Aorta (tissue), 5 donors: Measurements from ENCODE around the gene SMC6. TPM values are rescaled to one million over a fixed set of nuclear protein-coding genes. Genes with fewer than 3 reads are reported as not detected.

ENCODE experiments used
- ATAC-seq: fragments of 200-7000 bp; cut with Tn5 transposase; one replicate; pipeline ENCODE4 v1.9.1; 2022; ENCODE audit warnings: moderate library complexity; ENCODE audit not compliant: low FRiP score
- DNase-seq, 2 donors: peaks; one replicate each; pipeline ENCODE4 v3.0.0-alpha.2; 2020
- H3K27ac ChIP-seq, 2 donors: one replicate each; pipeline ENCODE4 v1.5.1; 2013; ENCODE audit warnings: low read length in 2 of 2, mild to moderate bottlenecking in 2 of 2, moderate library complexity in 2 of 2, control low read depth in 1 of 2, inconsistent platforms in 1 of 2, low read depth in 1 of 2
- H3K27me3 ChIP-seq, 2 donors: one replicate each; pipeline ENCODE4 v1.6.1; 2013; ENCODE audit warnings: control low read depth in 1 of 2, low read length in 1 of 2, mild to moderate bottlenecking in 1 of 2, moderate library complexity in 1 of 2; ENCODE audit not compliant: insufficient read depth in 2 of 2, control insufficient read depth in 1 of 2
- H3K36me3 ChIP-seq, 2 donors: one replicate each; pipeline ENCODE4 v1.6.1; 2013; ENCODE audit warnings: control low read depth in 1 of 2, low read length in 1 of 2, mild to moderate bottlenecking in 1 of 2; ENCODE audit not compliant: insufficient read depth in 2 of 2, control insufficient read depth in 1 of 2
- H3K4me1 ChIP-seq, 2 donors: one replicate each; pipeline ENCODE4 v1.6.1; 2013; ENCODE audit warnings: low read length in 2 of 2, control low read depth in 1 of 2, mild to moderate bottlenecking in 1 of 2, moderate library complexity in 1 of 2; ENCODE audit not compliant: insufficient read depth in 2 of 2, control insufficient read depth in 1 of 2
- H3K4me3 ChIP-seq, 2 donors: one replicate each; pipeline ENCODE4 v1.5.1; 2013; ENCODE audit warnings: low read length in 2 of 2, control low read depth in 1 of 2, mild to moderate bottlenecking in 1 of 2
- H3K9me3 ChIP-seq: one replicate; pipeline ENCODE4 v1.6.1; 2013; ENCODE audit warnings: mild to moderate bottlenecking, low read length; ENCODE audit not compliant: control insufficient read depth
- WGBS, 2 donors: extraction: QIAGEN DNeasy Blood & Tissue Kit; methylation state at CpG; one replicate each; pipeline ENCODE4 v1.1.7; 2013; 5-methylcytosine and 5-hydroxymethylcytosine counted together
- intact Hi-C, 2 donors: fragments of 100-400 bp; cut with DNase I; formaldehyde crosslinking; loops; one replicate each; pipeline versions ENCODE4 v1.14.2 to v1.15.0; 2022
- polyA plus RNA-seq, 2 donors: library from polyadenylated mRNA; stranded (reverse); fragments of 200-250 nt; gene quantifications; one replicate each; pipeline ENCODE4 v1.2.3, GENCODE V29; 2013
- total RNA-seq, 2 donors: library from RNA; stranded (reverse); fragmentation: NEBNext Ultra II Directional; extraction: Animal tissue kit (Norgen Biotek cat#: 25700); gene quantifications; one replicate each; pipeline ENCODE4 v1.2.1, GENCODE V29; 2021
- donor health status: healthy with polysubstance abuse.
- donor health status: Bipolar disorder and iron deficiency.
- donor health status: DM: no; HTN: no; CAD: no.
- donor health status: DM: no; HTN: no; CAD: no.
- donor health status: DM: yes; HTN: yes; CAD: no.

The SMC6 gene
- total and polyA plus RNA-seq, 4 donors: 5.5 to 17.2 (median 8.6) TPM

GRCh38 chr2:17682098-17682857, 71.3 kb downstream of the SMC6 start:
- Histone ChIP-seq H3K9me3 (no peaks in the 10 kb centered on the region), H3K36me3 (peaks cover 0 to 4% of the 10 kb centered on the region in 2 donors), H3K27me3 (no peaks in the 10 kb centered on the region), H3K4me1 (no peaks in the 10 kb centered on the region), H3K4me3 (no peak overlapping the region), H3K27ac (no peak overlapping the region)
- DNase-seq: no peak
- ATAC-seq: no peak
- intact Hi-C loops: no loop called here
- WGBS, 2 donors: 59 to 60% methylated on average over 6 of the region's 6 CpGs

- WGBS, 2 donors: 98% methylated on average over 3 of the region's 3 CpGs
- ATAC-seq (no peak), DNase-seq (no peak)
- Histone ChIP-seq H3K27me3 (no peaks in the 10 kb centered on the region), H3K27ac (no peak overlapping the region), H3K36me3 (peaks cover 0 to 4% of the 10 kb centered on the region in 2 donors), H3K4me3 (no peak overlapping the region), H3K9me3 (no peaks in the 10 kb centered on the region), H3K4me1 (no peaks in the 10 kb centered on the region)
- intact Hi-C loops: no loop called here
These were observed 73.5 kb downstream of the SMC6 start for GRCh38 chr2:17680119-17680518.

GRCh38 chr2:17674817-17675216, 78.8 kb downstream of the SMC6 start:
- DNase-seq (no peak), ATAC-seq (no peak)
- intact Hi-C loops: loop anchor here in 1 of 2 donors (10.0 kb wide), 1 partner anchor 900 kb away; no protein-coding TSS in a partner anchor
- Histone ChIP-seq H3K27ac (no peak overlapping the region), H3K27me3 (no peaks in the 10 kb centered on the region), H3K4me3 (no peak overlapping the region), H3K9me3 (no peaks in the 10 kb centered on the region), H3K36me3 (no peaks in the 10 kb centered on the region), H3K4me1 (no peaks in the 10 kb centered on the region)

GRCh38 chr2:17672583-17673317, 80.9 kb downstream of the SMC6 start:
- intact Hi-C loops: loop anchor here in 1 of 2 donors (10.0 kb wide), 1 partner anchor 898 kb away; no protein-coding TSS in a partner anchor
- Histone ChIP-seq H3K27me3 (no peaks in the 10 kb centered on the region), H3K4me1 (no peaks in the 10 kb centered on the region), H3K27ac (no peak overlapping the region), H3K36me3 (no peaks in the 10 kb centered on the region), H3K9me3 (no peaks in the 10 kb centered on the region), H3K4me3 (no peak overlapping the region)
- no peak for DNase-seq
- 81 to 82% methylated on average over 7 of the region's 7 CpGs for WGBS, 2 donors
- ATAC-seq: no peak

- Histone ChIP-seq H3K4me3 (no peak overlapping the region), H3K9me3 (no peaks in the 10 kb centered on the region), H3K27me3 (no peaks in the 10 kb centered on the region), H3K27ac (no peak overlapping the region), H3K4me1 (no peaks in the 10 kb centered on the region), H3K36me3 (peaks cover 0 to 4% of the 10 kb centered on the region in 2 donors)
- intact Hi-C loops: no loop called here
- WGBS, 2 donors: 28 to 29% methylated on average over 1 of the region's 1 CpG
- DNase-seq (no peak), ATAC-seq (no peak)
These were observed 85.7 kb downstream of the SMC6 start for GRCh38 chr2:17667898-17668297.

- ATAC-seq (no peak), DNase-seq (no peak)
- peaks cover 0 to 8% of the 10 kb centered on the region in 2 donors for H3K36me3 ChIP-seq
- intact Hi-C loops: no loop called here
- H3K27ac ChIP-seq: no peak overlapping the region
- no peaks in the 10 kb centered on the region for H3K9me3 ChIP-seq
- WGBS, 2 donors: 90 to 99% methylated on average over 1 of the region's 1 CpG
- H3K4me3 ChIP-seq: no peak overlapping the region
- no peaks in the 10 kb centered on the region for H3K27me3 ChIP-seq
- H3K4me1 ChIP-seq: no peaks in the 10 kb centered on the region
These were observed 89.1 kb downstream of the SMC6 start for GRCh38 chr2:17664534-17664933.

- DNase-seq (no peak), ATAC-seq (no peak)
- H3K36me3 ChIP-seq: peaks cover 0 to 8% of the 10 kb centered on the region in 2 donors
- intact Hi-C loops: no loop called here
- no peak overlapping the region for H3K27ac ChIP-seq
- H3K4me1 ChIP-seq: no peaks in the 10 kb centered on the region
- no peaks in the 10 kb centered on the region for H3K9me3 ChIP-seq
- 88 to 95% methylated on average over 1 of the region's 1 CpG for WGBS, 2 donors
- no peak overlapping the region for H3K4me3 ChIP-seq
- no peaks in the 10 kb centered on the region for H3K27me3 ChIP-seq
These were observed 90.9 kb downstream of the SMC6 start for GRCh38 chr2:17662723-17663122.

GRCh38 chr2:17661460-17661859, 92.2 kb downstream of the SMC6 start:
- ATAC-seq: no peak
- 91 to 96% methylated on average over 1 of the region's 1 CpG for WGBS, 2 donors

GRCh38 chr2:17660219-17660618, 93.4 kb downstream of the SMC6 start:
- Histone ChIP-seq H3K27ac (no peak overlapping the region), H3K4me1 (no peaks in the 10 kb centered on the region), H3K4me3 (no peak overlapping the region), H3K9me3 (no peaks in the 10 kb centered on the region), H3K27me3 (no peaks in the 10 kb centered on the region), H3K36me3 (peaks cover 0 to 8% of the 10 kb centered on the region in 2 donors)
- DNase-seq (no peak), ATAC-seq (no peak)
- WGBS, 2 donors: 72 to 94% methylated on average over 4 of the region's 4 CpGs
- intact Hi-C loops: no loop called here

More at GRCh38 chr2:17661460-17661859, 92.2 kb downstream of the SMC6 start:
- H3K36me3 ChIP-seq: peaks cover 0 to 8% of the 10 kb centered on the region in 2 donors
- no peaks in the 10 kb centered on the region for H3K9me3 ChIP-seq
- H3K4me1 ChIP-seq: no peaks in the 10 kb centered on the region
- no peak for DNase-seq
- intact Hi-C loops: no loop called here
- no peak overlapping the region for H3K4me3 ChIP-seq
- H3K27me3 ChIP-seq: no peaks in the 10 kb centered on the region
- no peak overlapping the region for H3K27ac ChIP-seq
